OCI-LY7 (cell line): ENCODE measurements around the gene MT1E.

Experiments used
- EZH2phosphoT487 ChIP-seq: fragments of 200-600 bp; sonication (generic); IDR thresholded peaks from 2 replicates; pipeline ENCODE4 v1.6.1; 2018; ENCODE audit warnings: low read depth, borderline replicate concordance, mild to moderate bottlenecking, mixed run types, antibody characterized with exemption, low read length, moderate library complexity, mixed read lengths
- TF ChIP-seq, protein P1 (sequence below): fragments of 200-600 bp; sonication (generic); conservative IDR thresholded peaks from 2 replicates; pipeline ENCODE4 v1.5.1; 2014; ENCODE audit warnings: mild to moderate bottlenecking, antibody characterized with exemption, low read length, moderate library complexity, mixed read lengths

GRCh38 chr16:56643833-56644232 is 18.3 kb downstream of the MT1E start:
- TF ChIP-seq, protein P1, sequence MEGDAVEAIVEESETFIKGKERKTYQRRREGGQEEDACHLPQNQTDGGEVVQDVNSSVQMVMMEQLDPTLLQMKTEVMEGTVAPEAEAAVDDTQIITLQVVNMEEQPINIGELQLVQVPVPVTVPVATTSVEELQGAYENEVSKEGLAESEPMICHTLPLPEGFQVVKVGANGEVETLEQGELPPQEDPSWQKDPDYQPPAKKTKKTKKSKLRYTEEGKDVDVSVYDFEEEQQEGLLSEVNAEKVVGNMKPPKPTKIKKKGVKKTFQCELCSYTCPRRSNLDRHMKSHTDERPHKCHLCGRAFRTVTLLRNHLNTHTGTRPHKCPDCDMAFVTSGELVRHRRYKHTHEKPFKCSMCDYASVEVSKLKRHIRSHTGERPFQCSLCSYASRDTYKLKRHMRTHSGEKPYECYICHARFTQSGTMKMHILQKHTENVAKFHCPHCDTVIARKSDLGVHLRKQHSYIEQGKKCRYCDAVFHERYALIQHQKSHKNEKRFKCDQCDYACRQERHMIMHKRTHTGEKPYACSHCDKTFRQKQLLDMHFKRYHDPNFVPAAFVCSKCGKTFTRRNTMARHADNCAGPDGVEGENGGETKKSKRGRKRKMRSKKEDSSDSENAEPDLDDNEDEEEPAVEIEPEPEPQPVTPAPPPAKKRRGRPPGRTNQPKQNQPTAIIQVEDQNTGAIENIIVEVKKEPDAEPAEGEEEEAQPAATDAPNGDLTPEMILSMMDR = no peak
- TF ChIP-seq EZH2phosphoT487 = no peak
